Gastroesophageal sphincter (tissue), 3 donors: ENCODE data around the gene PCSK2.

Source experiments
- CTCF ChIP-seq, 4 experiments: fragments of 200-600 bp in 2 of 4; fragments of 450-650 bp in 2 of 4; sonication (generic) in 1 of 4; IDR thresholded peaks; one replicate each; pipeline ENCODE4 v1.5.1; 2017 to 2019; ENCODE audit warnings: antibody characterized with exemption in 4 of 4, mild to moderate bottlenecking in 2 of 4, moderate library complexity in 2 of 4
- EP300 ChIP-seq: sonication (generic); formaldehyde crosslinking; IDR thresholded peaks from one replicate; pipeline ENCODE4 v1.6.1; 2017; ENCODE audit warnings: antibody characterized with exemption, mild to moderate bottlenecking

GRCh38 chr20:17419479-17420041 is 192.7 kb downstream of the PCSK2 start:
- TF ChIP-seq EP300: no peak
- TF ChIP-seq CTCF (IDR thresholded peaks at IDR 0.05): no peak
